AG04450 (cell line): ENCODE data around the gene TRAIP. TPM values are rescaled to one million over a fixed set of nuclear protein-coding genes. Genes with fewer than 3 reads are reported as not detected.

Experiments
- CTCF ChIA-PET: fragments of 300-600, 350-600 bp; formaldehyde crosslinking; extraction: SDS; loops from one replicate; lab custom pipeline; 2022; ENCODE audit warnings: antibody characterized with exemption, inconsistent platforms; lab: Charles Lee
- POLR2A ChIA-PET: fragments of 350-600 bp; formaldehyde crosslinking; extraction: SDS; loops from one replicate; lab custom pipeline; 2021; ENCODE audit warnings: antibody characterized with exemption, inconsistent platforms; lab: Yijun Ruan, JAX
- DNase-seq: peaks from one replicate; pipeline ENCODE4 v3.0.0-alpha.2; 2011; ENCODE audit warnings: low read depth, low spot score
- H3K27ac ChIP-seq: one replicate; pipeline ENCODE4 v1.5.1; 2012; ENCODE audit warnings: low read depth, low read length, control low read depth
- H3K27me3 ChIP-seq: one replicate; pipeline ENCODE4 v1.6.0; 2012; ENCODE audit warnings: low read length; ENCODE audit not compliant: control insufficient read depth, insufficient read depth
- H3K4me3 ChIP-seq: 2 replicates; pipeline ENCODE4 v1.5.1; 2011; ENCODE audit warnings: mild to moderate bottlenecking, low read depth, low read length, control low read depth
- H3K9me3 ChIP-seq: 2 replicates; pipeline ENCODE4 v1.5.1; 2012; ENCODE audit warnings: low read length; ENCODE audit not compliant: control insufficient read depth, insufficient read depth
- CTCF ChIP-seq: IDR thresholded peaks from 2 replicates; pipeline ENCODE4 v1.5.1; 2011; ENCODE audit warnings: low read depth, low read length, control low read depth, inconsistent platforms
- polyA plus RNA-seq: library from polyadenylated mRNA; depleted of rRNA; stranded (reverse); fragments of >200 nt; gene quantifications from 2 replicates; pipeline ENCODE4 v1.2.3, GENCODE V29; 2011

Gene TRAIP
- polyA plus RNA-seq, 1 experiment = 1.7 TPM

- no peaks in the 10 kb centered on the region for H3K27me3 ChIP-seq
- no peak for TF ChIP-seq CTCF
- CTCF ChIA-PET = no interaction called here
- DNase-seq = no peak
- POLR2A ChIA-PET = interaction anchor here (0.9 kb wide), 1 partner anchor 8 kb away, joined by 3 read pairs; the partner anchor contains the start of gene IP6K1
- no peak overlapping the region for H3K27ac ChIP-seq
- no peak overlapping the region for H3K4me3 ChIP-seq
- no peaks in the 10 kb centered on the region; the same call in 1 of the 2 replicates for H3K9me3 ChIP-seq
Observed at GRCh38 chr3:49794431-49794830, 61.9 kb downstream of the TRAIP start.

- no peak overlapping the region for H3K4me3 ChIP-seq
- H3K27ac ChIP-seq = no peak overlapping the region
- no peaks in the 10 kb centered on the region; the same call in 1 of the 2 replicates for H3K9me3 ChIP-seq
- ChIA-PET POLR2A (no interaction called here), CTCF (no interaction called here)
- H3K27me3 ChIP-seq = no peaks in the 10 kb centered on the region
- no peak for TF ChIP-seq CTCF
- DNase-seq = no peak
Observed at GRCh38 chr3:49793486-49794085, 62.8 kb downstream of the TRAIP start.

GRCh38 chr3:49792371-49793150, 63.8 kb downstream of the TRAIP start:
- TF ChIP-seq CTCF = no peak
- no peak for DNase-seq
- Histone ChIP-seq H3K9me3 (no peaks in the 10 kb centered on the region; the same call in 1 of the 2 replicates), H3K4me3 (no peak overlapping the region), H3K27ac (no peak overlapping the region), H3K27me3 (no peaks in the 10 kb centered on the region)
- POLR2A ChIA-PET = no interaction called here
- CTCF ChIA-PET = no interaction called here

GRCh38 chr3:49791571-49791970, 64.8 kb downstream of the TRAIP start:
- no peak overlapping the region for H3K27ac ChIP-seq
- H3K9me3 ChIP-seq = no peaks in the 10 kb centered on the region; the same call in 1 of the 2 replicates
- DNase-seq = no peak
- POLR2A ChIA-PET = interaction anchor here (0.5 kb wide), 1 partner anchor 9 kb away, joined by 5 read pairs; no protein-coding TSS in a partner anchor
- TF ChIP-seq CTCF = no peak
- CTCF ChIA-PET = no interaction called here
- no peak overlapping the region for H3K4me3 ChIP-seq
- H3K27me3 ChIP-seq = no peaks in the 10 kb centered on the region
